ENCODE measurements around the gene CCDC88B.
A peak's percentile ranks its signal among the peaks of the same experiment; 100 is the strongest.

CCDC88B gene

DNA sequence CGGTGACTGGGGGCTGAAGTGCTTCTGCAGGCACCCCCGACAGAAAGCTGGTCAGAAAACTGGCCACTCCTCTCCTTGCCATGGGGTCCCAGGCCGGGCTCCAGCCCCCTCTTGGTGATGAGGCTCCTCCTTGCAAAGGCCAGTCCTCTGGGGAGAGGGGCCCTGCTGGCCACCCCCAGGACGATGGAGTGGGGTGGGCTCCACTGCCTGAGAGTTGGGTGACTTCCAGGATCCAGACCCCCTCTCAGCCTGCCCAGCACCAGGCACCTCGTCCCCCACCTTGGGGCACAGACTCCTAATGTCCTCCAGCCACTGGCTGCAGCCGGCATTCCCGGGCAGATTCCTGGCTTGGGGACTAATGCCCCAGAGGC, 18.5 kb downstream of the CCDC88B start:
- TF ChIP-seq, protein P1, sequence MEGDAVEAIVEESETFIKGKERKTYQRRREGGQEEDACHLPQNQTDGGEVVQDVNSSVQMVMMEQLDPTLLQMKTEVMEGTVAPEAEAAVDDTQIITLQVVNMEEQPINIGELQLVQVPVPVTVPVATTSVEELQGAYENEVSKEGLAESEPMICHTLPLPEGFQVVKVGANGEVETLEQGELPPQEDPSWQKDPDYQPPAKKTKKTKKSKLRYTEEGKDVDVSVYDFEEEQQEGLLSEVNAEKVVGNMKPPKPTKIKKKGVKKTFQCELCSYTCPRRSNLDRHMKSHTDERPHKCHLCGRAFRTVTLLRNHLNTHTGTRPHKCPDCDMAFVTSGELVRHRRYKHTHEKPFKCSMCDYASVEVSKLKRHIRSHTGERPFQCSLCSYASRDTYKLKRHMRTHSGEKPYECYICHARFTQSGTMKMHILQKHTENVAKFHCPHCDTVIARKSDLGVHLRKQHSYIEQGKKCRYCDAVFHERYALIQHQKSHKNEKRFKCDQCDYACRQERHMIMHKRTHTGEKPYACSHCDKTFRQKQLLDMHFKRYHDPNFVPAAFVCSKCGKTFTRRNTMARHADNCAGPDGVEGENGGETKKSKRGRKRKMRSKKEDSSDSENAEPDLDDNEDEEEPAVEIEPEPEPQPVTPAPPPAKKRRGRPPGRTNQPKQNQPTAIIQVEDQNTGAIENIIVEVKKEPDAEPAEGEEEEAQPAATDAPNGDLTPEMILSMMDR (IDR thresholded peaks at IDR 0.05; ENCODE audit: low read depth, low read length), result no peak

DNA sequence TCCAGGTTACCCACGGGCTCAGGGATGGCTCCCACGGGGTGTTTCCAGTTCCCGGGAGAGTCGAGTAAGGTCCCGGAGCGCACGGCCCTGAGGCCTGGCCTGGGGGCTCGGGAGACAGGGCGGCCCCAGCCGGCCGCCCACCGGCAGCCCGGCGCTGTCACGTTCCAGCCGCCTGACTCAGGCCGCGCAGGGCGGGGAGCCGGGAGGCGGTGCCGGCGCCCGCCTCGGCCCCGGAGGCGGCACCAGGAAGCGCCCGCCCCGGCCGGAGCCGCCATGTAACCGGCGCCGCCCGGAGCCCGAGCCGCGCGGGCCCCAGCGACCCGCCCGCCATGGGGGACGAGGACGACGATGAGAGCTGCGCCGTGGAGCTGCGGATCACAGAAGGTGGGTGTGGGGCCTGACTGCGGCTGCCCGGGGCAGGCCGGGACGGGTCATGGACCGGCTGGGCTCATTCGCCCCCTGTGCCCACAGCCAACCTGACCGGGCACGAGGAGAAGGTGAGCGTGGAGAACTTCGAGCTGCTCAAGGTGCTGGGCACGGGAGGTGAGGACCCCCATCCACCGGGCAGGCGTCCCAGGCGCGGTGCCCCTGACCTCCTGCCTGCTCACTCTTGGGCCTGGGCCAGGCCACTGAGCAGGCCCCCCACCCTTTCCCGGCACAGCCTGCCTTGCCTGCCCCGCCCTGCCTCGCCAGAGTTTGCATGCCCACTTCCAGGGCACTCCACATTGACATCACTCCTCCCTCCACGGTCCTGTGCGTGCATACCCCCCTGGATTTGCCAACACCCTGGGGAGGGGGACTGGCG, 19.1 kb downstream of the CCDC88B start, which contains the start of gene RPS6KA4:
TSS of gene RPS6KA4 (plus strand) at position 256 of the 805 bp plus-strand sequence. CDS start at position 330, 74 bp downstream.
- H3K4me3 ChIP-seq (ENCODE audit: low read depth, low read length), result peak within 1 kb of the TSS; percentile 92
- TF ChIP-seq, protein P1 (IDR thresholded peaks at IDR 0.05; ENCODE audit: low read depth, low read length), result no peak

More for the DNA sequence above, 18.5 kb downstream of the CCDC88B start:
- H3K4me3 ChIP-seq (ENCODE audit: low read depth, low read length), result peak overlapping the region; percentile 92

DNA sequence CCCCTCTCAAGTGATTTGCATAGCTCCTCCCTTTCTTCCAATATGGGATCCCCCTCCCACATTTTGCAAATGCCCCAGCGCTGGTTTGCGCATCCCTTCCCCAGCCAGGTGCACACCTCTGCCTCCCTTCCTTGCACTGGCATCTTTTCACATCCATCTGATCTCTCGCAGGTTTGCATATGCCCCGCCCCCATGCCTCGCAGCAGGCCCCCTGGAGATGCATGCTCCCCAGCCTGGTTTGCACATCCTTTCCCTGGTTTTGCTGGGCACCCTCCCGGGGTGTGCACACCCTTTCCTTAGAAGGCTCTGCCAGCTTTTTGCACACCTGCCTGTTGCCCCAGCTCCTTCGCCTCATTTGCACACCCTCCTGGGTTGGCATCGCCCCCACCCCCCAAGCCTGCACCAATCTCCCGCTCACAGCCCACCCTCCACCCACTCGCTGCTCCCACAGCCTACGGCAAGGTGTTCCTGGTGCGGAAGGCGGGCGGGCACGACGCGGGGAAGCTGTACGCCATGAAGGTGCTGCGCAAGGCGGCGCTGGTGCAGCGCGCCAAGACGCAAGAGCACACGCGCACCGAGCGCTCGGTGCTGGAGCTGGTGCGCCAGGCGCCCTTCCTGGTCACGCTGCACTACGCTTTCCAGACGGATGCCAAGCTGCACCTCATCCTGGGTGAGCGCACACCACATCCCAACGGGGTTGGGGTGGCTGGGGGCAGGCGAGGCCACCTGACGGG, 19.9 kb downstream of the CCDC88B start:
- TF ChIP-seq, protein P1 (IDR thresholded peaks at IDR 0.05; ENCODE audit: low read depth, low read length), result no peak
- H3K4me3 ChIP-seq (ENCODE audit: low read depth, low read length), result peak overlapping the region; percentile 92

DNA sequence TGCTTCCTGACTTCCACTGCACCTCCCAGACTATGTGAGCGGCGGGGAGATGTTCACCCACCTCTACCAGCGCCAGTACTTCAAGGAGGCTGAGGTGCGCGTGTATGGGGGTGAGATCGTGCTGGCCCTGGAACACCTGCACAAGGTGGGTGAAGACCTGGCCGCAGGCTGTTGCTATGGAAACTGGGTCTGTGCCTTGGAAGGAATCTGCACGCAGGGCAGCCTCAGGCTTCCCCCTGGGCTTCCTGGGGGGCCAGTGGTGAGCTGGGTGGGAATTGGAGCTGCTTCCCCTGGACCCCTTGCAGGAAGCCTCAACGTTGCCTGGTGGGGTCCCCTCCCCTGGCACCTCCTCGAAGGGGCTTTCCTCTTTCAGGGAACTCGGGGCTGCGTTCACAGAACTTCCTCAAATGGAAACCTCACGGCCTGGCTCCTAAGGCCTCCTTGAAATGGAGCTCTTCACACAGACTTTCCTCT, 20.5 kb downstream of the CCDC88B start:
- TF ChIP-seq, protein P1 (IDR thresholded peaks at IDR 0.05; ENCODE audit: low read depth, low read length), result no peak
- no peak overlapping the region for H3K4me3 ChIP-seq (ENCODE audit: low read depth, low read length)

DNA sequence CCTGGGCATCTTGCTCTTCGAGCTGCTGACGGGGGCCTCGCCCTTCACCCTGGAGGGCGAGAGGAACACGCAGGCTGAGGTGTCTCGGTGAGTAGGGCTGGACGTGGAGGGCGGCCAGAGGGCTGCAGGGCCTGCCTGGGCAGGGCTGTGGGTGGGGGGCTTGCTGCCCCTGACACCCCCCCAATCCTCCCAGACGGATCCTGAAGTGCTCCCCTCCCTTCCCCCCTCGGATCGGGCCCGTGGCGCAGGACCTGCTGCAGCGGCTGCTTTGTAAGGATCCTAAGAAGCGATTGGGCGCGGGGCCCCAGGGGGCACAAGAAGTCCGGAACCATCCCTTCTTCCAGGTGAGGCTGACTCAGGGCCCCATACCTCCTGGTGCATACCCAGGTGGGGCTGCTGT, 21.7 kb downstream of the CCDC88B start:
- TF ChIP-seq, protein P1 (IDR thresholded peaks at IDR 0.05; ENCODE audit: low read depth, low read length), result no peak
- no peak overlapping the region for H3K4me3 ChIP-seq (ENCODE audit: low read depth, low read length)

DNA sequence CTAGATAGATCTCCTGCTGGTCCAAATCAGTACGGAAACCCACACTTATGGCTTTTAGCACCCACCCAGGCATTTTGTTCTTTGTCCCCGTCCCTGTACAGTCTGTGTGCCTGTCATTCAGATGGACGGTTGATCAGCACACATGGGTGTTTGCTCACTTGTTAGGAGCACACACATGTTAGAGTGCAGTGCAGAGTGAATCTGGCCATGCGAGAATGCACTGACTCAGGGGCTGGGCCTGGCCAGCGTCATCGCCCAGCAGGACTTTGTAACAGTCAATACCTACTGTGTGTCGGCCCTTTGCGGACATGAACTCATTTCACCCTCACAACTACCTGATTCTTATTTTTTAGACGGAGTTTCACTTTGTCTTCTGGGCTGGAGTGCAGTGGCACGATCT, 22.3 kb downstream of the CCDC88B start:
- TF ChIP-seq, protein P1 (IDR thresholded peaks at IDR 0.05; ENCODE audit: low read depth, low read length), result no peak
- H3K4me3 ChIP-seq (ENCODE audit: low read depth, low read length), result no peak overlapping the region

DNA sequence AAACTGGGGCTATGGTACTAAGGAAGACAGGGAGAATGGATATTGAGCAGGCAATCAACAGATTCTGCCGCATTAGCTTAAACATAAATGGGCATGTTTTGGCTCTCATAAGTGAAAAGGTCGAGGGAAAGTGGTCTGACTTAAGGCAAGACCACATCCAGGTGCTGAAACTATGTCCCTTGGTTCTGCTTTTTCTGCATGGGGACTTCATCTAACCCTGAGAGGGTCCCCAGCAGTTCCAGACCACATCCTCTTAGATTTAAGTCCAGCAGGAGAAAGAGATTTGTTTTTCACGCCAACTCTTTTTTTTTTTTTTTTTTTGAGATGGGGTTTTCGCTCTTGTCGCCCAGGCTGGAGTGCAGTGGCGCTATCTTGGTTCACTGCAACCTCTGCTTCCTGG, 24.4 kb downstream of the CCDC88B start:
- TF ChIP-seq, protein P1 (IDR thresholded peaks at IDR 0.05; ENCODE audit: low read depth, low read length), result no peak
- H3K4me3 ChIP-seq (ENCODE audit: low read depth, low read length), result no peak overlapping the region
